GM19351 (cell line): ENCODE data around the gene ZNF423.

Experiments used
- ATAC-seq: cut with Tn5 transposase; IDR thresholded peaks from one replicate; pipeline ENCODE4 v1.9.1; 2021; ENCODE audit warnings: mild to moderate bottlenecking, moderate library complexity; ENCODE audit not compliant: unreplicated experiment

Gene ZNF423

DNA sequence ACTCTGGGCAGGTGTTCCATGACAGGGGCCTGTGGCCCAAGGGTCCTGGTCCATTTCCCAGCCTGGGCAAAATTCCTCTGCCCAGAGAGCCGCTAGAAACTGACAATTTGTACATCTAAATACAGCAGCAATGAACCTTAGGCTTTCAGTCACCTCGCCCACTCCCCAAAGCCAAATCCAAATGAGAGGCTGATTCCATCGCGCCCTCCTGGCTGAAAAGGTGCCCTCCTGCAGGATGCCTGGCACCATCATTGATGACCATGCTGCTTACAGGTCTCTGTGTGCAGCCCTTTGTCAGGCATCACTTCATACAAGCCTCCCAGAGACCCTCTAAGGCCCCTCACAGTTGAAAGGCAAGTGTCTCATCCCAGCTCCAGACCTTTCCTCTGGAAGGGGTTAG is 367.6 kb downstream of the ZNF423 start:
- no peak for ATAC-seq

DNA sequence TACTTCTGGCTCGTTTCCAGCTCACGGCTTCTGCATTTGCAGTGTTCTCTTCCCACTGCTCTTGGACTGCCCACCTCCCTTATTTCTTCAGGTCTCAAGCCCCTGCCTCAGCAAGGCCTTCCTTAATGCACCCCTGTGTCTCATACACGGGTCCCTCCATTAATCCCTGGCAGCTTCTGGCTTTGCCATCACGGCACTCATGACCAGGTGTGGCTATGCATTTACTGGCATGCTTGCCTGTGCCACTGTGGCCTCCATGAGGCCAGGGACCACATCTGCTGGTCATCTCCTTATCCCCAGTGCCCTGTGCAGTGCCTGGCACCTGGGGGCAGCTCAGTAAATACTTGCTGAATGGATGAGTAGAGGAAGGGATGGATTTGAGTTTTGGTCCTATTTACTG is 368.2 kb downstream of the ZNF423 start:
- ATAC-seq, result no peak

DNA sequence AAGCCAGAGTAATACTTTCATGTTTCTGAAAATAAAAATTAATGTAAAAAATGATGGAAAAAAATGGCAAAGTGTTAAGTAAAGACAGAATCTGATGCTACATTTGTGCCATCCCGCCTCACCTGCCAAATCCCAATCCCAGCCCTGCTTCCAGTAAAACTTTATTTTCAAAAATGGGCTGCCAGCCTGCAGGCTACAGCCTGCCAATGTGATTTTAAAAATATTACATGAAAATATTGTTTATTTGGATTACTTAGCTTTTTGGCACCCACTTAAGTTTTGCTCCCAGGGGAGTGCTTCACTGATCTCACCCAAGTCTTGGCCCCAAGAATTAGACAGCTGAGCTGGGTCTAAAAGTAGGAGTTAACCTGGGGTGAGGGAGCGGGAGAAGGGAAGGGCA is 369.5 kb downstream of the ZNF423 start:
- no peak for ATAC-seq

DNA sequence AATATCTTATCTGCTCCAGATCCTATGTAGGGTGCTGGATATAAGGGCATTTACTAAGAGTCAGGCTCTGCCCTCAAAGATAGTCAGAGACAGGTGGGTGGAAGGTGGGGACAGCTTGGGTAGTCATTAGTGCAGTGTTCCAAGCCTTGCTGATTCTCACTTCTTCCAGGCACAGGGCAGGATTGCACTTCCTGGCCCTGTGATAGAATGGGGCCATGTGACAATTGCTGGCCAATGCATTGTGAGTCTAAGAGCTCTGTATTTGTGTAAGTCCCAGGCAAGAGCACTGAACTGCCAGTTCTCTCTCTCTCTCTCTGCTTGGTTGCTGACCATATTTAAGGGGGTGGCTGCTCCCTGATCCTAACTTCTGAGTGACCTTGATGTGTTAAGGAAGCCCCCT is 370.2 kb downstream of the ZNF423 start:
- no peak for ATAC-seq

DNA sequence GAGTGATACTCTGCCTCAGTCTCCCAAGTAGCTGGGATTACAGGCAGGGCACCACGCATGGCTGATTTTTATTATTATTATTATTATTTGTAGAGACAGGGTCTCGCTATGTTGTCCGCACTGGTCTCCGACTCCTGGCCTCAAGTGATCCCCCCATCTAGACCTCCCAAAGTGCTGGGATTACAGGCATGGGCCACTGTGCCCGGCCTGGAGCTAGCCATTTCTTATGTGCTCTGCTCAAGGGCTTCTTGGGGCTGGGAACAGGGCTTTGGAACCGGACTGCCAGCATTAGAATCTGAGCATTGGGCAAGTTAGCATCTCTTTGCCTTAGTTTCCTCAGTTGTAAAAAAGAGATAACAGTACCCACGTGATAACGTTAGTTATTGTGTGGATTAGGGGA is 371.0 kb downstream of the ZNF423 start:
- no peak for ATAC-seq

DNA sequence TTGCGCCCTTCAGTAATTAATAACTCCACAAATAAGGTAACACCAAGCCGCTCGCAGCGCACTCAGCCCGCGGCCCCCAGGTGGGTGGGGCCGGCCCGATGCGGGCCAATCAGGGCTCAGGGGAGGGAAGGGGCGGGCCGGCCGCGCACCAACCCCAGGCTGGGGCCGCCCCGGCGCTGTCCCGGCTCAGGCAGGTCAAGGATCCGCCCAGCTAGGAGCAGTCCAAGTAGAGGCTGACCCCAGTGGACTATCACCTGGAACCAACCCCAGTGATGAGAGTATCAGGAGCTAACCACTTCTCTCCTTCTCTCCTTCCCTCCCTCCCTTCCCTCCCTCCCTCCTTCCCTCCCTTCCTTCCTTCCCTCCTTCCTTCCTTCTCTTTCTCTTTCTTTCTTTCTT is 371.5 kb downstream of the ZNF423 start:
- ATAC-seq, result peak; percentile 60

DNA sequence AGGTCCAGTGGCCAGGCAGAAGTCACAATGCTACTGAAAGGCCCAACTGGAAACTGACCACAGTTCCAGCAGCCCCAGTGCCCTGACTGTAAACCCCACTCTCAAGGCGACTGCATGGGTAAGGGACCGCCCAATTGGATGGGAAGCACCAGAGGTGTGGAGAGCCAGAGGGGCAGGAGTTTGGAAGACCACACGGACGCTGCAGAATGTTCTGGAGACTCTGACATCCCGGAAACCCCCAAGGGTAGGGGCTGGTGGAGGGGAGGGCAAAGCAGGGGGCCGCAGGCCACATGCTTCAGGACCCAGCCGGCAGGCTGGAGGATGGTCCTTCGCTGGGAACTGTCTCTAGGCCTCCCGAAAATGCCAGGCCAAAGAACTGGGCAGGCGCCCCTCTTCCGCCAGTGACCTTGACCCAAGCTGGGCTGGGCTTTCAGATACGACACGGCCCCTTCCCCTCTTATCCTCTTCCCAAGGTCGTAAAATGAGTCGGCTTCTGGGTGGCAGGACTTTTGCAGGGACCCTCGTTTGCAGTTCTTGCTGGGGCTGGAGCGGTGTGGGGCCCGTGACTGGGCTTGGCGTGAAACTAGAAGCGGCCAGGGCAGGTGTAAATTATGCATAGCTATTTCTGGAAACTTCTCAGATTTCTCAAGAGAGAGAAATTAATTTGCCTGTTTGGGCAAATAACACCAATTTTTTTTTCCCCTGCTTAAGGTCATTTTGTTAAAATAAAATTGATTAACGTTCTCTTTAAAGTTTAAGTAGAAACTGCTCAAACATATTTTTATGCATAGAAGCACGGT is 372.1 kb downstream of the ZNF423 start:
- ATAC-seq, result no peak

DNA sequence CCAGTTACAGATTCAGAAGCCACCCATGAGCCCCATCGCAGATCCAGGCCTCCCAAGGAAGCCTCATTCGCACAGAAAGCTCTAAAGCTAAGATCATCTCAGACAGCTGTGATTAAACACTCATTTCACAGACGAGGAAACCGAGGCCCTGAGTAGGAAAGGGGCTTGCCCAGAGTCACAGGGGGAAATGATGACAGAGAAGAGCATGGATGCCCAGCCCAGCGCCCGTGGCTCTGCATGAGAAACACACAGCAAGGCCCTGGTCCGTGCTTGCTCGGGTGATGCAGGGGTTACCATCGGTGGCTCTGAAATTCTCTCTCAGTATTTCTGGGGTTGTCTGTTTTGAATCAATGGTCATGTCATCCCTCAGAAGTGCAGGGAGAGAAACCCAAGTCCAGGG is 372.7 kb downstream of the ZNF423 start:
- ATAC-seq, result no peak

DNA sequence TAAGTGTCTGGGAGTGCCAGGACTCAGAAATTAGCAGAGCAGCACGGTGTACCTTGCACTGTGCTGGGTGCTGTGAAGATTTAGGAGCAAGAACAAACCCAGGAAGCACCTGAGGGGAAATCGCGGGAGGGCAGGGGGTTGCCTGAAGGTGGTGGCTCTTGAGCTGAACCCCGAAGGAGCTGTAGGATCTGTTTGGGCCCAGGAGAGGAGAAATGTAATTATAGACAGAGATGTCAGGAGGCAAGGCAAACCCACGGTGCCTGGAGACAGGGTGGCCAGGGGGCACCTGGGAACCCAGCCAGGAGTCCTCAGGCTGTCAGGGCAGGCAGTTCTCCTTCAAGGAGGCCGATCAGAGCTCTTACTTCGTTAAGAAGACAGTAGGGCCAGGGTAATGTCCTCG is 373.2 kb downstream of the ZNF423 start:
- ATAC-seq, result no peak

DNA sequence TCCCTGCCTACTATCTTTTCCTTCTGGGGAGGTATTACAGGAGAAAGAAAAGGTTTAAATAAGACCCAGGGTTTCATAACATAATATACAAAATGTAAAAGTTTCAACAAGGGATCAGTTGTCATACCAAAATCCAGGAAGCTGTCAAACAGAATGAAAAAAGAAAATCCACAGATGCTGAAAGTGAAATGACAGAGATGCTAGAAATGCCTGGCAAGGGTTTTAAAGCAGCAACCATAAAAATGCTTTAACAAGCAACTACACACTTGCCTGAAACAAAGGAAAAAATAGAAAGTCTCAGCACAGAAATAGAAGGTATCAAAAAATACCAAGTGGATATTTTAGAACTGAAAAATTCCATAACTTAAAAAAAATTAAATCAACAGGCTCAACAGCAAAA is 377.3 kb downstream of the ZNF423 start:
- ATAC-seq, result no peak

DNA sequence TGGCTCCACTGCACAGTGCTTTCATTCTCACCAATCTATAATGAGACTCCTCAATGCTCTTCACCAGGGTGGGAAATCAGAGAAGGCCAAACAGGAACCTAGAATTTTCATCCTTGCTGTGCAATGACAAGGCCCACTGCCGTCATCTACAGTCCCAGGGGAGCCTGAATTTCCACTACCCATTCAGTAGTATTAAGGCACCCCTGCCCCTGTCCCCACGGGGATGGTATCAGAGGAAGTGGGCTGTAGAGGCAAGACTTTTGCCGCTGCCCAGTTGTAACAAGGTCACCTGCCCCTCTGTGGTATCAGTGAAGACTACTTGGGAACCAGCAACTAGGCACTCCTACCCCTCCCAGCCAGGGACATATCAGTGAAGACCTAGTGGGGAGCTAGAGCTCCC is 377.8 kb downstream of the ZNF423 start:
- no peak for ATAC-seq

DNA sequence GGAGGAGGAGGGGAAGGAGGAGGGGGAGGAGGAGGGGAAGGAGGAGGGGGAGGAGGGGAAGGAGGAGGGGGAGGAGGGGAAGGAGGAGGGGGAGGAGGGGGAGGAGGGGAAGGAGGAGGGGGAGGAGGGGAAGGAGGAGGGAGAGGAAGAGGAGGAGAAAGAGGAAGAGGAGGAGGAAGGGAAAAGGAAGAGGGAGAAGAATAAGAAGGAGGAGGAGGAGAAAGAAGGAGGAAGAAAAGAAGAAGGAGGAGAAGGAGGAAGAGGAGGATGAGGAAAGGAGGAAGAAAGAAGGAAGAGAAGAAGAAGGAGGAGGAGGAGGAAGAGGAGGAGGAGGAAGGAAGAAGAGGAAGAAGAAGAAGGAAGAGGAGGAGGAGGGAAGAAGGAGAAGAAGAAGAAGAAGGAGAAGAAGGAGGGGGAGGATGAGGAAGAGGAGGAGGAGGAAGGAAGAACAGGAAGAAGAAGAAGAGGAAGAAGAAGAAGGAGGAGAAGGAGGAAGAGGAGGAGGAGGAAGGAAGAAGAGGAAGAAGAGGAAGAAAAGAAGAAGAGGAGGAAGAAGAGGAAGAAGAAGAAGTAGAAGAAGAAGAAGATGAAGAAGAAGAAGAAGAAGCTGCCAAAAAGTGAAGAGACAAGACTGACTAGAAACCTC is 378.5 kb downstream of the ZNF423 start:
- no peak for ATAC-seq

DNA sequence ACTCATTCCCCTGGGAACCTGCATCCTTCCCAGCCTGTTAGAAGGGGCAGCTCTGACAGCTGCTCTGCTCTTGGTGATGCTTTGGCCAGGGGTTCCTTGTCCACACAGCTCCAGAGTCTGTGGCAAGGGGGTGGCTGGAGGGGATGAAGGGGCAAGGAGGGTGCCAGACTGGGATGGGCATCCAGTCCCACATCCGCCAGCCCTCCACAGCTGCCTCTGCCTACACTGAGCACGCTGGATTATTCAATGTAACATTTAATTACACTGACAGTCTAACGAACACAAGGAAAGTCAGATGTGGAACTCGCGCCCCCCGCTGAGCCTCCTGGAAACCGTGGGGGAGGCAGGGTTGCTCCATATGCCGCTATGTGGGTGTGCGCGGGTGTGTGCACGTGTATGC is 381.2 kb downstream of the ZNF423 start:
- no peak for ATAC-seq

DNA sequence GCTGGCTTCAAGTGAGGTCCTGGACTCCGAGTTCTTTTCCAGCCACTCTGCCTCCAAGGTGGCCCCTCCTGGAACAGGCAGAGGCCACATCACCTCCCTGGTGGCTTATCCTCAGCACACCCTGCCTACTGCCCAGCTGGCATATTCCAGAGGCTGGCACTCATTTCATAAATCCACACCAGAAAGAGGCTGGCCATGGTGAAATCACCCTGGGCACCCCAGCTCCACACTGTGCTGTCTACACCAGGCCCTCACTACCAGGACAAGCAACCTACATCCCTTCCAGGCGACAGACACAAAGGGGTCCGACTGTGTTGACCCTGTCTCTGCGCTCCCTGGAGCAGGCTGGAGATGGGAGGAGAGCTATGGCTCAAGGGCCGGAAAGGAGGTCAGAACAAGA is 382.1 kb downstream of the ZNF423 start:
- no peak for ATAC-seq

DNA sequence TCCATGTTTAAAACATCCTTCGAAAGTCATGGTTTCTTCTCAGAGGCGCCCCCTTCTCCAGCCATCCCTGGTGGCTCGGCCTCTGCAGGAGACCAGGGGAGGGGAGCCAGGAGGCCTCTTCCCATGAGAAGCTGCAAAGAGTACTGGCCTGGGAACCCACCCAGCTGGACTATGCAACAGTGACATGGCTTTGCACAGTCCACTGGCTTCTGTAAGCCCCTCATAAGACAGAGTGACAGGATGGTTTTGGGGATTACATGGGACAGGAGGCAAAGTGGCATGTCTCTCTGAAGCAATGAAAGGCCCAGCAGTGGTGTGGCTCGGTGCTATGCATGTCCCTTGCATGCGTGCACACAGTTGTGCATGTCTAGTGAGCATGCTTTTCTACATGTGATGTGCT is 382.8 kb downstream of the ZNF423 start:
- ATAC-seq, result no peak

DNA sequence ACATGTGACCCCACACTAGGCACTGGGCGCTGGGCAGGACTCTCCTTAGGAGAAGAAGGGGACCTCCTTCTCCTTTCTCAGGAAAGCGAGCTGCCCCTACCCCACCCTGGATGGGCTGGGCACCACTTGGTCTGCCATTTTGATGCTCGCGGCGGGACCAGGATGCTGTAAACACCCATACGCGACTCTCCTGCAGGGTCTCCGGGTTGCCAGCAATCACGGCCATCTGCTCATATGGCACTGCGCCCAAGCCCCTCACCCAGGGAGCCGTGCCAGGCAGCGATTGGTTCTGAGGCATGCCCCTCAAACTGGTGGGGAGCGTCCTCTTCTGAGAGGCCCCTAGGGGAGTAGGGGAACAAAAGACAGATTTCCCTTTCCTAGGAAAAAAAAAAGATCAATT is 383.3 kb downstream of the ZNF423 start:
- ATAC-seq, result no peak

DNA sequence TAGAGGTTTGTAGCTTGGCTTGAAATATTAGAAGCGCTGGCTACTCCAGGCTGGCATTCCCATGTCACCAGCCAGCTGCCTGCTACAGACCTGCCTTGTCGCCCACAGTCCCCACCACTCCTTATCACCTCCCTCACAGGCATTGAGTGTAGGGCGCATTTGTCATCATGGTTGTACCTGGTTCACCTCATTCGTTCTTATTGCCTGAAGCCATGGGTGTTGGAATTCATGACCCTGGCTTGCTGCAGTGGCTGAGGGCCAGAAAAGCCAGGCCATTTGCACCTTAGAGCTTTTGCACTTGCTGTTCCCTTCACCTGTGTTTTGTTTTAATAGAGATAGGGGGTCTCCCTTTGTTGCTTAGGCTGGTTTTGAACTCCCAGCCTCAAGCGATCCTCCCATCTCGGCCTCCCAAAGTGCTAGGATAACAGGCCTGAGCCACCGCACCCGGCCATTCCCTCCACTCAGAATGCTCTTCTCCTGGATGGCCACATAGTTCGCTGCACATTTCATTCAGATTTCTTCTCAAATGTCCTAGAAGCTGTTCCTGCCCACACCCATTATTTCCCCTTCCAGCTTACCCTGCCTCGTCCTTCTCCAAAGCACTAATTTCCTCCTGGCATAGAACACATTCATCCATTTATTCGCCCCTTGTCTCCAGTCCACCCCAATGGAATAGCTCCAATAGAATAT is 384.7 kb downstream of the ZNF423 start:
- no peak for ATAC-seq

DNA sequence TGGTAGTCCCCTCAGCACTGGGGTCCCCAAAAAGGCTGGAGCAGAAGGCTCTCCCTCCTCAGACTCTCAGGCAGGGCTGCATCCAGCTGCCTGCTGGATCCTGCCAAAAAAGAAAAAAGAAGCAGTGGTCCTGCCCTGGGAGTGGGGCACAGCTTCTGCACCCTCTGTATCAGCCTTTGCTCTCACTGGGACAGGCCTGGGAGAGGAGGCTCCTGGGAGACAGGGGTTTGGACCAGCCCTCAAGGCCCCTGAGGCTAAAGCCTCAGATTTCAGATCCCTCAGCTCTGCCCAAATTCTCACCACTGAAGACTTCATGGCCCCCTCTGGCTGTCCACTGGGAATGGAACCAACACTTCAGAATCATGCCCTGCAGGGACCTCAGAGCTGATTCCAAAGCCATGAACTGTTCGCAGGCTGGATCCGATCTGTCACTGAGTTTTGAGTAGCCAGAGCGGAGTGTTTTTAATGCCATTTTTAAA is 385.4 kb downstream of the ZNF423 start:
- ATAC-seq, result no peak

DNA sequence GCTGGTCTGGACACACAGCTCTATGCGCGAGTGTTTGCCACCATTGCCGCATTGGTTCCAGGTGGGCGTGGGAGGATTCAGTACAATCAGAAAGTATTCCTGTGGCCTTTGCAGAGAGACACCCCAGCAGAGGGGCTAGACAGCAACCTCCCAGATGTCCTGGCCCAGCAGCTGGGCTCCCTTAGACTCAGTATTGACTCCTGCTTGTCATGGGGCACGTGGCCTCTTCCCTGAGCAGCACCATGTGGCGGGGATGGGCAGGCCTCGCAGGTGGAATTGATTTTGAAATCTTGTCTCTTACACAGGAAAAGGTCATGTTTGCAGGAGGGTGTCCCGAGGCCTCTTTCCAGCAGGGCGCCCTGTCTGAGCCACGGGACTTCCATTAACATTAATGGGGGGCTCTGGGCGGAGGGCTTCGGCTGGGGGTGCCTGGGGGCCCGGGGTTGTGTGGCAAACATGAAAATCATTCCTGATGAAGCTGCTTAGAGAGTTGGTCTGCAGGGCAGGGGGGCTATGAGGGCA is 385.9 kb downstream of the ZNF423 start:
- no peak for ATAC-seq

DNA sequence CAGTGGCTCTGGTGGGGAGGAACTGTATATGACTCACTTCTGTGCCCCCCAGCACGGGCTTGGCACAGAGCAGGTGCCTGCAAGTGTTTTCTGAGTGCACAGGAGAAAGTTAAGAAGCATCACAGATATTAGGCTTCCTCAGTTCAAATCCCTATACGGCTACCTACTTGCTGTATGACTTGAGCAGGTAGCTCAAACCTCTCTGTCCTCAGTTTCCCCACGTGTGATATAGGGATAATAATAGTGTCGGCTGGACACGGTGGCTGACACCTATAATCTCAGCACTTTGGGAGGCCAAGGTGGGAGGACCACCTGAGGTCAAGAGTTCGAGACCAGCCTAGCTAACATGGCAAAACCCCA is 386.6 kb downstream of the ZNF423 start:
- no peak for ATAC-seq

DNA sequence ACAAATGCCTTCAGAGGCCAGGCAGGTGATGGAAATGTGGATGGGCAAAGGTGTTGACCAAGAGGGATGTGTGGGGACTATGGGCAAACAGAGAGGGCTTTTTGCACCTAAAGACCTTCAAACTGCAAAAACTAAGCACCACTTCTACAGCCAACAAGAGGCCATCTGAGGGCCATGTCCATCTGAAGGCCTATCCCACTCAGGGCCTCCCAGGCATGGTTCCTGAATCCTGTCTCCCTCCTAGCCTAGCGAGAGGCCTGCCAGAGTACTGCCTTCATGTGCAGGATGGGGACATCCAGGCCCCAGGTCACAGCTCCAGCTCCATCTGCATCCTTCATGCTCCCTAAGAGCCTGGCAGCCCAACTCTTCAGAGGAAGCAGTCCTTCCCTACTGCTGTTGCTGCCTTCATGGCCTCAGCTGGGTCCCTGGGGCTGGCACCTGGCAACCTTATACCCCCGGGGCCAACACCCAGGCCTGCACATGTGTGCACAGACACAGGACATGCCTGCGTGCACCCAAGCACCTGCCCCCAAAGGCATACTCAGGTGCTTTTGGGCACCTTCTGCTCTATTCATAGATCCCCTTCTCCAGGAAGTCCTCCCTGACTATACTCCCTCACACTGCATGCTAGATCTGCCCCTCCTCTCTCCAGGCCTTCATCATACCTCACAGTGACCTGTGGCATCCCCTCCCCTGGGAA is 387.2 kb downstream of the ZNF423 start:
- no peak for ATAC-seq
